CD4-positive, alpha-beta T cell (primary cell): ENCODE results near the gene BLOC1S4. TPM values are rescaled to one million over a fixed set of nuclear protein-coding genes. Genes with fewer than 3 reads are reported as not detected.

ENCODE experiments used
- ATAC-seq: fragments of 200-7000 bp; cut with Tn5 transposase; one replicate; pipeline ENCODE4 v1.10.0; 2022; ENCODE audit warnings: mild to moderate bottlenecking; ENCODE audit not compliant: poor library complexity
- CTCF ChIA-PET: fragments of 350-600 bp; sonication (Branson Sonifier 250); formaldehyde crosslinking; loops from one replicate; lab custom pipeline; 2021; ENCODE audit warnings: antibody characterized with exemption, inconsistent platforms; lab: Charles Lee
- POLR2A ChIA-PET: fragments of 350-600 bp; sonication (Branson Sonifier 250); formaldehyde crosslinking; loops from one replicate; lab custom pipeline; 2021; ENCODE audit warnings: antibody characterized with exemption, inconsistent platforms; lab: Charles Lee
- DNase-seq, 14 experiments: peaks; one replicate each; pipeline ENCODE4 v3.0.0-alpha.2; 2013 to 2020; ENCODE audit warnings: mixed read lengths in 2 of 14
- H3K27ac ChIP-seq, 2 donors: one replicate each; pipeline versions ENCODE4 v1.5.1 to v1.7.0; 2013; ENCODE audit warnings: low read length in 2 of 2, low read depth in 1 of 2, mild to moderate bottlenecking in 1 of 2
- H3K27me3 ChIP-seq, 2 experiments: 1 replicate in 1 of 2; 2 replicates in 1 of 2; pipeline versions ENCODE4 v1.6.1 to v1.7.0; 2013; ENCODE audit warnings: low read length in 2 of 2, control low read depth in 1 of 2, mild to moderate bottlenecking in 1 of 2, moderate library complexity in 1 of 2; ENCODE audit not compliant: insufficient read depth in 2 of 2, control insufficient read depth in 1 of 2
- H3K36me3 ChIP-seq: one replicate; pipeline ENCODE4 v1.6.1; 2013; ENCODE audit warnings: low read length, control low read depth; ENCODE audit not compliant: insufficient read depth
- H3K4me1 ChIP-seq: one replicate; pipeline ENCODE4 v1.6.1; 2013; ENCODE audit warnings: low read length, control low read depth; ENCODE audit not compliant: insufficient read depth
- H3K4me3 ChIP-seq: one replicate; pipeline ENCODE4 v1.5.1; 2013; ENCODE audit warnings: mild to moderate bottlenecking, low read length, moderate library complexity
- H3K9me3 ChIP-seq, 2 experiments: 1 replicate in 1 of 2; 2 replicates in 1 of 2; pipeline versions ENCODE4 v1.6.1 to v1.7.0; 2013; ENCODE audit warnings: low read length in 2 of 2, mild to moderate bottlenecking in 2 of 2, control low read depth in 1 of 2, moderate library complexity in 1 of 2; ENCODE audit not compliant: control insufficient read depth in 1 of 2, insufficient read depth in 1 of 2
- H3K27ac Mint-ChIP-seq: one replicate; pipeline ENCODE4 v1.8.0; 2020; ENCODE audit warnings: mixed read lengths
- H3K27me3 Mint-ChIP-seq: one replicate; pipeline ENCODE4 v1.8.0; 2021; ENCODE audit warnings: mixed read lengths
- H3K36me3 Mint-ChIP-seq: one replicate; pipeline ENCODE4 v1.8.0; 2021; ENCODE audit warnings: low read depth, mixed read lengths
- H3K4me1 Mint-ChIP-seq: one replicate; pipeline ENCODE4 v1.8.0; 2021; ENCODE audit warnings: low read depth, mixed read lengths
- H3K4me3 Mint-ChIP-seq: one replicate; pipeline ENCODE4 v1.8.0; 2020; ENCODE audit warnings: mild to moderate bottlenecking, mixed read lengths
- H3K9me3 Mint-ChIP-seq: one replicate; pipeline ENCODE4 v1.8.0; 2020; ENCODE audit warnings: mixed read lengths
- intact Hi-C, 2 experiments: fragments of 100-400 bp; cut with DNase I in 1 of 2; cut with micrococcal nuclease in 1 of 2; formaldehyde crosslinking; loops; one replicate each; pipeline versions ENCODE4 v1.15.1 to v1.9.0; 2023 to 2025; cut with DNase I, micrococcal nuclease
- total RNA-seq, 174 experiments: library from RNA in 2 of 174; stranded (reverse) in 2 of 174; gene quantifications; one replicate each; pipeline ENCODE4 v1.2.3 and lab custom pipeline; 2021 to 2026
- TF ChIP-seq, protein P1 (sequence below): fragments of 200-600 bp; IDR thresholded peaks from one replicate; pipeline ENCODE4 v1.8.0; 2022; ENCODE audit warnings: antibody characterized with exemption, mild to moderate bottlenecking

The BLOC1S4 gene
- total RNA-seq, 2 experiments from 2014 or later, result 24.6 to 27.6 TPM

DNA sequence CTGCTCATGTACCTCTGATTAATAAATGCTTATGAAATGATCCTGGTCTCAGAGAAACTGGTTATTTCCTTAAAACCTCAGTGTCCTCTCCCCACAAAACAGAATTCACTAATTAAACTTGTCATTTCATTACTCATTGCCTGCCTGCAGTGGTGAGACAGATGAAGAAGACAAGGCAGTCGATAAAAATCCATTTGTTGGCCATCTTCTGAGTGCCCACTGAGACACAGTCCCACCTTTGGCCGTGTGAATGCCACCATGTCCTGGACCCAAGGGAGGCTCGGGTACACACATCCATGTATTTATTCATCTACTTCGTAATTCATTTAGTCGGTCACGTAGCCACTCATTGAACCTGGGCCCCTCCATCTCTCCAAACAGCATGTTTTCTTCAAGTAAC lies 18.8 kb upstream of the BLOC1S4 start:
- peaks cover 84% of the 10 kb centered on the region for H3K4me1 ChIP-seq
- no peaks in the 10 kb centered on the region for H3K9me3 Mint-ChIP-seq
- intact Hi-C loops, result loop anchor here in 1 of 2 experiments (2.0 kb wide), 1 partner anchor 20 kb away; the partner anchor contains the start of gene BLOC1S4
- peaks cover 78% of the 10 kb centered on the region for H3K4me1 Mint-ChIP-seq
- no peaks in the 10 kb centered on the region for H3K27me3 Mint-ChIP-seq
- H3K9me3 ChIP-seq, result no peaks in the 10 kb centered on the region
- peaks cover 22% of the 10 kb centered on the region for H3K36me3 Mint-ChIP-seq
- DNase-seq (no peak), ATAC-seq (no peak)
- ChIA-PET CTCF (interaction anchor here (1.2 to 2.1 kb wide), 3 partner anchors 12 to 176 kb away, joined by 3 to 24 read pairs (median 4); partner anchors contain the start of gene MRFAP1L1), POLR2A (interaction anchor here (1.0 to 4.7 kb wide), 13 partner anchors 9 to 371 kb away, joined by 3 to 167 read pairs (median 9); partner anchors contain the start of genes BLOC1S4, GRPEL1, MRFAP1 and MRFAP1L1)
- no peak overlapping the region for H3K4me3 ChIP-seq
- H3K27ac Mint-ChIP-seq, result peak overlapping the region; percentile 89
- peak overlapping the region; percentile 0 for H3K4me3 Mint-ChIP-seq
- TF ChIP-seq, protein P1, sequence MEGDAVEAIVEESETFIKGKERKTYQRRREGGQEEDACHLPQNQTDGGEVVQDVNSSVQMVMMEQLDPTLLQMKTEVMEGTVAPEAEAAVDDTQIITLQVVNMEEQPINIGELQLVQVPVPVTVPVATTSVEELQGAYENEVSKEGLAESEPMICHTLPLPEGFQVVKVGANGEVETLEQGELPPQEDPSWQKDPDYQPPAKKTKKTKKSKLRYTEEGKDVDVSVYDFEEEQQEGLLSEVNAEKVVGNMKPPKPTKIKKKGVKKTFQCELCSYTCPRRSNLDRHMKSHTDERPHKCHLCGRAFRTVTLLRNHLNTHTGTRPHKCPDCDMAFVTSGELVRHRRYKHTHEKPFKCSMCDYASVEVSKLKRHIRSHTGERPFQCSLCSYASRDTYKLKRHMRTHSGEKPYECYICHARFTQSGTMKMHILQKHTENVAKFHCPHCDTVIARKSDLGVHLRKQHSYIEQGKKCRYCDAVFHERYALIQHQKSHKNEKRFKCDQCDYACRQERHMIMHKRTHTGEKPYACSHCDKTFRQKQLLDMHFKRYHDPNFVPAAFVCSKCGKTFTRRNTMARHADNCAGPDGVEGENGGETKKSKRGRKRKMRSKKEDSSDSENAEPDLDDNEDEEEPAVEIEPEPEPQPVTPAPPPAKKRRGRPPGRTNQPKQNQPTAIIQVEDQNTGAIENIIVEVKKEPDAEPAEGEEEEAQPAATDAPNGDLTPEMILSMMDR, result no peak
- peak overlapping the region; percentile 75 to 83 for H3K27ac ChIP-seq
- H3K36me3 ChIP-seq, result peaks cover 3% of the 10 kb centered on the region
- no peaks in the 10 kb centered on the region for H3K27me3 ChIP-seq

DNA sequence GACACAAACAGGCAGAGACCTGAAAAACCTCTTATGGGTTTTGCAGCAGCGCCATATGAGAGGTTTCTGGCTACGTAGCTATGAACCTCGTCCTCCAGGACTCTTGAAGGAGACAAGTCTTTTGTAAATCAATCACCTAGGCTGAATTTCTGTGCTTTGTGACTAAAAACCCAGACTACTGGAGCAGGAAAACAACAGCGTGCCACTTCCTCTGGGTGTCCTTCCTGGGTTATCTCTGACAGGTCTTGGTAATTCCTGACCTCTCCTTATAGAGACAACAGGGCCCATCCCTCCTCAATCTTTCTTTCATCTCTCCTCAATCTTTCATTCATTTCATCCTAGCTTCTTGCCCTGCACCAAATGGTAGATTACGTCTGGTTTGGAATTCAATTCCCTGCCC lies 16.6 kb upstream of the BLOC1S4 start:
- TF ChIP-seq, protein P1, result no peak
- Mint-ChIP-seq H3K4me1 (peaks cover 69% of the 10 kb centered on the region), H3K27ac (peak overlapping the region; percentile 89), H3K27me3 (no peaks in the 10 kb centered on the region), H3K36me3 (peaks cover 43% of the 10 kb centered on the region), H3K9me3 (no peaks in the 10 kb centered on the region), H3K4me3 (peak overlapping the region; percentile 5)
- Histone ChIP-seq H3K9me3 (no peaks in the 10 kb centered on the region), H3K4me3 (no peak overlapping the region), H3K4me1 (peaks cover 70% of the 10 kb centered on the region), H3K27ac (peak overlapping the region; percentile 3 to 64), H3K27me3 (no peaks in the 10 kb centered on the region), H3K36me3 (peaks cover 17% of the 10 kb centered on the region)
- intact Hi-C loops, result loop anchor here in 1 of 2 experiments (1.0 kb wide), 1 partner anchor 25 kb away; a partner anchor contains a TSS
- ChIA-PET CTCF (interaction anchor here (1.5 to 4.1 kb wide), 3 partner anchors 10 to 24 kb away, joined by 3 to 32 read pairs (median 6); partner anchors contain the start of gene BLOC1S4), POLR2A (interaction anchor here (0.8 to 4.6 kb wide), 7 partner anchors 9 to 58 kb away, joined by 4 to 30 read pairs (median 8); a partner anchor contains a TSS)
- ATAC-seq (no peak), DNase-seq (peak in 1 of 14 experiments; percentile 46)

DNA sequence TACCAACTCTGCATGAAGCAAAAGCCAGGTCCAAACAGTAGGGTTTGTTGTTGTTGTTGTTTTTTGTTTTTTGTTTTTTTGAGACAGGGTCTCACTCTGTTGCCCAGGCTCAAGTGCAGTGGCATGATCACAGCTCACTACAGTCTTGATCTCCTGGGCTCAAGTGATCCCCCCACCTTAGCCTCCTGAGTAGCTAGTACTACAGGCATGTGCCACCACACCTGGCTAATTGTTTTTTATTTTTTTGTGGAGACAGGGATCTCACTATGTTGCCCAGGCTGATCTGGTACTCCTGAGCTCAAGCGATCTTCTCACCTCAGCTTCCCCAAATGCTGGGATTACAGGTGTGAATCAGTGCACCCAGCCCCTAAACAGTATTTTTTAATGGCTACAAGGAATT lies 16.1 kb upstream of the BLOC1S4 start:
- H3K4me1 Mint-ChIP-seq, result peaks cover 69% of the 10 kb centered on the region
- H3K4me3 Mint-ChIP-seq, result no peak overlapping the region
- TF ChIP-seq, protein P1, result no peak
- no peaks in the 10 kb centered on the region for H3K9me3 ChIP-seq
- no peak for ATAC-seq
- peaks cover 48% of the 10 kb centered on the region for H3K36me3 Mint-ChIP-seq
- peak overlapping the region; percentile 89 for H3K27ac Mint-ChIP-seq
- H3K27ac ChIP-seq, result peak overlapping the region; percentile 3 to 64
- H3K36me3 ChIP-seq, result peaks cover 17% of the 10 kb centered on the region
- intact Hi-C loops, result loop anchor here in 1 of 2 experiments (1.0 kb wide), 2 partner anchors 8 to 26 kb away; a partner anchor contains a TSS
- H3K27me3 ChIP-seq, result no peaks in the 10 kb centered on the region
- CTCF ChIA-PET, result interaction anchor here (1.5 to 4.1 kb wide), 3 partner anchors 11 to 25 kb away, joined by 3 to 32 read pairs (median 6); partner anchors contain the start of gene BLOC1S4
- no peak overlapping the region for H3K4me3 ChIP-seq
- POLR2A ChIA-PET, result interaction anchor here (0.8 to 4.6 kb wide), 6 partner anchors 9 to 27 kb away, joined by 3 to 30 read pairs (median 9); partner anchors contain the start of gene MRFAP1L1
- no peaks in the 10 kb centered on the region for H3K27me3 Mint-ChIP-seq
- H3K4me1 ChIP-seq, result peaks cover 67% of the 10 kb centered on the region
- no peaks in the 10 kb centered on the region for H3K9me3 Mint-ChIP-seq
- DNase-seq, result no peak
